IPS DF 4.7 (cell line): ENCODE data around the gene NAXE.
"Not testable (repeated sequence)": the region's sequence is repeated elsewhere in the genome, so short reads cannot be mapped to it uniquely, and the experiment has no call there.

Experiments used
- DNase-seq: peaks from one replicate; pipeline ENCODE4 v3.0.0-alpha.2; 2013; ENCODE audit warnings: low spot score; ENCODE audit errors: extremely low read depth

NAXE gene

DNA sequence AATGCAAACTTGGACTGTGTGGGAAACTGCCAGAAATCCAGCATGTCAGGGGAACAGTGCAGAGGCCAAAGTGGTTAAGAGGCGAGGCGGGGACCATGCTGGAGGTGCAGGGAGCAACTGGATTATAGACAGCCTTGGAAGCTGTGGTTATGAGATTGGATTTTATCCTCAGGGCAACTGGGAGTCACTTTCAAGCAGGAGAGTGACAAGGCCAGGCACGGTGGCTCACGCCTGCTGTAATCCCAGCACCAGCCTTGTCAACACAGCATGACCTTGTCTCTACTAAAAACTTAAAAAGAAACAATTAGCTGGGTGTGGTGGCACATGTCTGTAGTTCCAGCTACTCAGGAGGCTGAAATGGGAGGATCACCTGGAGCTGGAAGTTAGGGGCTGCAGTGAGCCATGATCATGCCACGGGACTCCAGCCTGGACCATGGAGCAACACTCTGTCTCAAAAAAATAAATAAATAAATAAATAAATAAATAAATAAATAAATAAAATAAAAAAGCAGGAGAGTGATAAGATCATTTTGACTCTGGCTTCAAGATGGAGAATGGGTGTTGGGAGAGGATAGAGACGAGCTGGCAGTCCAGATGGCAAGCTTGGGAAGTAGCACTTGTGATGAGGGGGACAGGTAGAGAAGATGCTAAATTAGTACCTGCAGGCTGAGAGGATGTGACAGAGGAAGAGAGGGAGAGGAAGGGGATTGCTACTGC lies 31.2 kb downstream of the NAXE start:
- DNase-seq = no peak

DNA sequence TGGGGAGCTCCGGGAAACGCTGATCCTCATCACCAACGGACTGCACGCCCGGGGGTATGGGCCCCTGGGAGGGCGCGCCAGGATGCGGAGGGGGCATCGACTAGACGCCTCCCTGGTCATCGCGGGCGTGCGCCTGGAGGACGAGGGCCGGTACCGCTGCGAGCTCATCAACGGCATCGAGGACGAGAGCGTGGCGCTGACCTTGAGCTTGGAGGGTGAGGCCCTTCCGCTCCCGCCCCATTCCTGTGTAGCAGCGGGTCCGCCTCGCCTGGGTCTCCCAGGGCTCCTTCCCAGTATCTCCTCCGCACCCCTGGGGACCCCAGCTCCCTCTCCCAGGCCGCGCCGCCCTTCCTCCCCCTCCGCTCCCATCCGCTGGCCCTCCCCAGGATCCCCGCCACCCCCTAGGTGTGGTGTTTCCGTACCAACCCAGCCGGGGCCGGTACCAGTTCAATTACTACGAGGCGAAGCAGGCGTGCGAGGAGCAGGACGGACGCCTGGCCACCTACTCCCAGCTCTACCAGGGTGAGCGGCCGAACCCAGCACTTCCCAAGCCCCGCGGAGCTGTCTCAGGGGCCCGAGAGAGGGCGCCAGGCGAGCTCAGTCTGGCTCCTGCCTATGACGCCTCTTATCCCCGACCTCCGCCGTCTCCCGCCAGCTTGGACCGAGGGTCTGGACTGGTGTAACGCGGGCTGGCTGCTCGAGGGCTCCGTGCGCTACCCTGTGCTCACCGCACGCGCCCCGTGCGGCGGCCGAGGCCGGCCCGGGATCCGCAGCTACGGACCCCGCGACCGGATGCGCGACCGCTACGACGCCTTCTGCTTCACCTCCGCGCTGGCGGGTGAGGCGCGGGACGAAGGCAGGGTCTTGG lies 32.6 kb downstream of the NAXE start:
- no peak for DNase-seq

DNA sequence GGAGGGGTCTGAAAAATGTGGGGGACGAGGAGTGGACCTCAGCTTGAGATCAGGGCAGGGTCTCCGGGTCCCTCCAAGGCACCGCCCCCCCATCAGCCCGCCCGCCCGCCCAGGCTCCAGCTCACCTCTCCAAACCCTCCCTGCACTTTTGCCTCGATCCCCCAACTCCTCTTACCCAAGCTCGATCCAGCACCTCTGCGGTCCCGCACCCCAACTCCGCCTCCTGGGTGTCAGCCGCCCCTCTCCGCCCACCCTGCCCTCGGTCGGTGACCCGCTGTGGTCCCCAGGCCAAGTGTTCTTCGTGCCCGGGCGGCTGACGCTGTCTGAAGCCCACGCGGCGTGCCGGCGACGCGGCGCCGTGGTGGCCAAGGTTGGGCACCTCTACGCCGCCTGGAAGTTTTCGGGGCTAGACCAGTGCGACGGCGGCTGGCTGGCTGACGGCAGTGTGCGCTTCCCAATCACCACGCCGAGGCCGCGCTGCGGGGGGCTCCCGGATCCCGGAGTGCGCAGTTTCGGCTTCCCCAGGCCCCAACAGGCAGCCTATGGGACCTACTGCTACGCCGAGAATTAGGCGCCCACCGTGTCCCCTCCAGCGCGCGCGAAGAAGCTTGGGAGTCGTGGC lies 33.3 kb downstream of the NAXE start:
- no peak for DNase-seq

DNA sequence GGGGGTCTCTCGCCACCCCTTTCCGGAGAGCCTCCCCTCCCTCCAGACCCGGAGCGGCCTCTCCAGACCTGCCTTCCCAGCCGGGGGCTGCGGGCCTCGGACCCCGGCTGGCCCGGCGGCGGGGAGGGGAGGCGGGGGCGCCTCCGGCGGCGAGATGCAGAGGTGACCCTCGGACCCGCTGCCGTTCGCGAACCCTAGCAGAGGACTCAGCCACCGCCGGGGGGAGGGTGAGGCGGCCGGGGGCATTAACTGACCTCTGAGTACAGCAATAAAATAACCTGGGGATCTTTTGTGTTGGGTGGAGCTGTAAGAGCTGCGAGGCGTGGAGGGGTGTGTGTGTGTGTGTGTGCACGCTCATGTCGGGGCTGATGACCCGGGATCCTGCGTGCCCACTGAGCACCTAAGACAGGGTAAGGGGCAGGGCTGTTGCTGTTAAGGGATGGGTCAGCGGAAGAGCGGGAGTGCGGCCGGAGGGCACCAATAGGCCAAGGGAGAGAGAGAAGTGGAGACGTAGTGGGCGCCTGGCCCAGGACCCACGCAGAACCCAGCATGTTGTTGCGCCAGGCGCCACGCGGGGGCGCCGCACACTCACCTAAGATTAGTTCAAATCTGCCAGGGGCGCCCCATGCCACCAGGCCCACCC lies 34.0 kb downstream of the NAXE start:
- DNase-seq = no peak

DNA sequence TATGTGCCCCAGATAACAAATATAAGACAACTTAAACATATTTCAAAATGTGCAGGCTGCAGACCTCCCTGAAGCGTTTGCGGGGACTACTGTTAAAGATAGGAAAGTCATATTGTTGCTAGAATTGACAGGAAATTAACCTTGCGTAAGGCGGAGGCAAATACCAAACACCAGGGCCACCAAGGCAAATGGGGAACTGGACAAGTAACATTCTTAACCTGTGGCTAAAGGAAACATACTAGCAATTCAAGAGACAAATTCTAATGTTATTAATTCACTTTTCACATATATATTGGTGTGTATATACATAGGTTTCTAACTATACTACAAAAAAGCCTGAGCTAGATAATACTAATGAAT lies 34.5 kb downstream of the NAXE start:
- no peak for DNase-seq

DNA sequence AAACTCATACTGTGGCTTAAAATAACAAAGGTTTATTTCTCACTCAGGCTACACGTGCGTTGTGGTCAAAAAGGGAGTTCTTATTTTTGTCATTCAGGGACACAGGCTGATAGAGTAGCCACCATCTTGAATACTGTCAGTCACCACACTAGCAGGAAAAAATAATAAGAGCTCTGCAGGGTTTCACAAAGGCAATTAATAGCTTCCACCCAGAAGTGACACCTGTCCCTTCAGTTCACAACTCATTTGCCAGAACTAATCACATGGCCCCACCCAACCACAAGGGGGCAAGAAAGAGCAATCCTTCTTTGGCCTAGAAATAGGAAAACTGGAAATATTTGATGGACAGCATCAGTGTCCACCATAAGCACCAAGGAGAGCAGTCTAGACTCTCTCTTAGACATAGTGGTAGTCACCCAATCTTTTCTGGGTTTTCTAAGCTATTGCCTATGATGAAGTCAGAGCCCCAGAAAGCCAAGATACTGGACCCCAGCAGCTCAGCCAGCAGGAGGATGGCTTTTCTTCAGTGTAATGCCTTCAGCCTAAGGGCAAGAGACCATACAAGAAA lies 35.8 kb downstream of the NAXE start:
- DNase-seq = no peak

DNA sequence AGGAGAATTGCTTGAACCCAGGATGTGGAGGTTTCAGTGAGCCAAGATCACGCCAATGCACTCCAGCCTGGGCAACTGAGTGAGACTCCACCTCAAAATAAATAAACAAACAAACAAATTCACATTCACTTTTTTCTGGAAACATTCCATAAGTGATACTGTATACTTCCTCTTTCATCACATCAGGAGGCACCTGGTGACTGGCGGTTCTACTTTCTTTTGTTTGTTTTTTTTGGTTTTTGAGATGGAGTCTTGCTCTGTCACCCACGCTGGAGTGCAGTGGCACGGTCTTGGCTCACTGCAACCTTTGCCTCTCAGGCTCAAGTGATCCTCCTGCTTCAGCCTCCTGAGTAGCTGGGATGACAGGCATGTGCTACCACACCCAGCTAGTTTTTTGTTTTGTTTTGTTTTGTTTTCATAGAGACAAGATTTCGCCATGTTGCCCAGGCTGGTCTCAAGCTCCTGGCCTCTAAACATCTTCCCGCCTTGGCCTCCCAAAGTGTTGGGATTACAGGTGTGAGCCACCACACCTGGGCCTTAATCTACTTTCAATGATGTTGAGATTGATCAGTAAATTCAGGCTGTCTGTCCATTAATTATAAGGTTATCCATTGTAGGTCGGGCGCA lies 38.4 kb downstream of the NAXE start:
- no peak for DNase-seq

DNA sequence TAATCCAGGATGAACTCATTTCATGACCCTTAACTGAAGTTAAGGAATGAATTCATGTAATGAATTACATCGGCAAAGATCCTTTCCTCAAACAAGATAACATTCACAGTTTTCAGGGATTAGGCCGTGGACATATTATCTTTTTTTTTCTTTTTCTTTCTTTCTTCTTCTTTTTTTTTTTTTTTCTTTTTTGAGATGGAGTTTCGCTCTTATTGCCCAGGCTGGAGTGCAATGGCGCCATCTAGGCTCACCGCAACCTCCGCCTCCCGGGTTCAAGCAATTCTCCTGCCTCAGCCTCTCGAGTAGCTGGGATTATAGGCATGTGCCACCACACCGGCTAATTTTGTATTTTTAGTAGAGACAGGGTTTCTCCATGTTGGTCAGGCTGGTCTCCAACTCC lies 39.6 kb downstream of the NAXE start:
- DNase-seq = not testable (repeated sequence)

DNA sequence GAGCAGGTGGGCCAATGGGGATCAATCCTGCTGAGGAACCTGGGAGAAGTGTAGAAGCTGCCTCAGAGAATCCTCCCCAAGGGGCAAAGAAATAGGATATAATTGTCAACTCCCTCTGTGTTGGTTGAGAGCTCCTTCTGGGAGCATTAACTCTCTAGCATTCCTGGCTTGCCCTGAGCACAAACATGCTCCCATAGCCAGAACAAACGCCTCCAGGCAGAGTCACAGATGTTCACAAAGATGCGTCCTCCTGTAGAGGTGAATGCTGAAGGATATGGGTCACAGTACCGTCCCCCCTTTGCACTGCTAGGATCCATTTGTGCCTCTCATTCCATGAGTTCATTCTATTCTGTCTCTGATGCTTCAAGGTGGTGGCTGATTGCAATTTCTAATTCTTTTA lies 40.8 kb downstream of the NAXE start:
- DNase-seq = no peak

DNA sequence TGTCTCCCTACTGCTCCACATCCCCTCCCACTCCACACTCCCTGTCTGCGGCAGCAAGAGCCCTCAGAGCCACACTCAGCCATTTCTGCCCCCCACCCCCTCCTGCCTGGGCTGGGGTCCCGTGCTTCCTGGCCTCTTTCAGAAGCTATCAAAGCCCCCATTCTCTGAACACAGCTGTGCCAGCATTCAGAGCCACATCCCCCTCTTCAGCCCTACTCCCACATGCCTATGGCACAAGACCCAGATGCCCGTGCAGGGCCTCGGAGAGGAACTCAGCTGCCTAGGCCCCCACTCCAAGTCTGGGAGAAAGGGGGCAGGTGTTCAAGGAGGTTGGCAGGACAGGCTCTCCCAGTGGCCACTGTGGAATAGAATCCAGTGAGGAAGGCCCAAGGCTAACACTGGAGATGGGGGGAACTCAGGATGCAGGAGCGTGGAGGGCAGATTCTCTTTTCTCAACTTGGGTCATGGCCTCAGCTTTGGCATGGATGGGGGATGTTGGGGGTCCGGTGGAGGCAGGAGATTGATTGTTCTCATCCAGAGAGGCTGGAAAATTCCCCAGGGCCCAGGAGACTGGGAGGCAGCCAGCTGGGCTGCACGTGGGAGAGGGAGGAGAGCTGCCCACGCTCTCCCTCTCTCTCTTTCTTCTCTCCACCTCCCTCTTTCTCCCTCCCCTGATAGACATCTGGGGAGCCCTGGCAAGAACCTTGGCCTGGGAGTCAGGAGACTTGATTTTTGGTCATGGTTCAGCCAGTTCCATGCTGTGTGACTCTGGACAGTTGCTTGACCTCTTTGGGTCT lies 46.8 kb downstream of the NAXE start:
- DNase-seq = no peak

DNA sequence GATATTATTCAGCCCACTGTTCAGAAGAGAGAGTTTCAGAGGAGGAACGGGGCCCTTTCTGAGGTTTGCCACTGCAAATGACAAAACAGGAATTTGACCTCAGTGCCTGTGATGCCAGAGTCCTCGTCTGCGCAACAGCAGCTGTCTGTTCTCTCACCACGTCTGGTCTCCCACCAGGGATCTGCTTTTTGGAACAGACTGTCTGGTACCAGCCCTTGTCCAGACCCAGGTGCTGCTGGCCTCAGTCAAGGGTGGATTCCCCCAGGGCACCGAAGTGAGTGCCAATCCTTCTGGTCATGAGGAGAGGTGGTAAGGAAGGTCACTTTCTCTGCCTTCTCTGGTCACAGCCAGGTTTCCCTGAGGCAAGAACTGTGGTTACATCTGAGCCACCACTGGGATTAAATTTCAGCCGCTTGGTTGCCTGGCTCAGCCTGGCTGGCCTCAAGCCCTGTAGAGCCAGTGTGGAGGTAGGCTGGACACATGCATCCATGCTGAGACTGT lies 48.1 kb downstream of the NAXE start:
- DNase-seq = no peak

DNA sequence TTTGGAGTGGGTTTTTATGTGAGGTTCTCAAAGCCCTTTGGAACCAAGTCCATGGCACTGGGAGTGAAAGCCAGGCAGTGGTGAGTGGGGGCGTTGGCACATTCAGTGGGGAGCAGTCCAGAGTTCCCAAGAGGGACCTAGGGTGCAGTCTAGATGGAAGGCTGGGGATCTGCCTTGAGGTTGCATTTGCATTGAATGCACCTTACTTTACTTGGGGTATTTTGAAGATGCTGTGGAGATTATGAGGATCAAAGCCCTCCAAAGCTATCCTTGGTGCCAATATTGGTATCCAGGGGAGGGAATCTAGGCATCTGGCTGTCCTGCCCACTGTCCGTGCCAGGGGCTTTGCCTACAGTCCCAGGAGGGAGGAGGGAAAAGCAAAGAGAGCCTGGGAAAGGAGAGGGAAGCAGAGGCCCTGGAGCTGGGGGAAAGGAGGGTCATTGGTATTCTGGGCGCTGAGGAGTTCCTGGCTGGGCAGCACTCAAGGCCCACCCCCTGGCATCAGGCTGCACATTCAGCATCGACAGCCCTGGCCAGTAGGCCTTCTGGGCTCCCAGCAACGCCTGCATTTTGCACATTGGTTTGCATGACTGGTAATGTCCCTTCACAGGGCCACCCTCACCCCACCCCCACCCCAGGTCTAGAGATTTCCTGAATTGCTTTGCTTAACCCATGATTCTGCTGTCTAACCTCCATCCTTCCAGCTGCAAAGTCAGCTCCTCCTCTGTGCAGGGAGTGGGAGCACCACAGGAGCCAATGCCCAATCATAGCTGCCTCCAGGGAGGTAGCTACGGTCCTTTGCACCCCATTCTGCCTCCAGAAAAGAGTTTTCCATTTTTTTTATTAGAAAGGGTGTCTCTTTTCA lies 49.5 kb downstream of the NAXE start:
- no peak for DNase-seq

DNA sequence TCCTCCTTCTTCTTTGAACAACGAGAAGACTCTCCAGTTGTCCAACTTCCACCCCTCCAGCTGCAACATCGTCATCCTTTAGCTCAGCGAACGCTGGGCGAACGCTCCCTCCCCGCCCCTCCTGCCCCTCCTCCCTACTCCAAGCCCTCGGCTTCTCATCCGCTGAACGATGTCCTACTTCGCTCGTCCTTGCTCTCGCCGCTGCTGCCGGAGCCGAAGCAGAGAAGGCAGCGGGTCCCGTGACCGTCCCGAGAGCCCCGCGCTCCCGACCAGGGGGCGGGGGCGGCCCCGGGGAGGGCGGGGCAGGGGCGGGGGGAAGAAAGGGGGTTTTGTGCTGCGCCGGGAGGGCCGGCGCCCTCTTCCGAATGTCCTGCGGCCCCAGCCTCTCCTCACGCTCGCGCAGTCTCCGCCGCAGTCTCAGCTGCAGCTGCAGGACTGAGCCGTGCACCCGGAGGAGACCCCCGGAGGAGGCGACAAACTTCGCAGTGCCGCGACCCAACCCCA lies 50.2 kb downstream of the NAXE start, which contains the start of gene BCAN:
Gene BCAN (plus strand): TSS at position 357 of the 504 bp plus-strand sequence. CDS start 3,938 bp downstream, outside the sequence.
- no peak for DNase-seq

DNA sequence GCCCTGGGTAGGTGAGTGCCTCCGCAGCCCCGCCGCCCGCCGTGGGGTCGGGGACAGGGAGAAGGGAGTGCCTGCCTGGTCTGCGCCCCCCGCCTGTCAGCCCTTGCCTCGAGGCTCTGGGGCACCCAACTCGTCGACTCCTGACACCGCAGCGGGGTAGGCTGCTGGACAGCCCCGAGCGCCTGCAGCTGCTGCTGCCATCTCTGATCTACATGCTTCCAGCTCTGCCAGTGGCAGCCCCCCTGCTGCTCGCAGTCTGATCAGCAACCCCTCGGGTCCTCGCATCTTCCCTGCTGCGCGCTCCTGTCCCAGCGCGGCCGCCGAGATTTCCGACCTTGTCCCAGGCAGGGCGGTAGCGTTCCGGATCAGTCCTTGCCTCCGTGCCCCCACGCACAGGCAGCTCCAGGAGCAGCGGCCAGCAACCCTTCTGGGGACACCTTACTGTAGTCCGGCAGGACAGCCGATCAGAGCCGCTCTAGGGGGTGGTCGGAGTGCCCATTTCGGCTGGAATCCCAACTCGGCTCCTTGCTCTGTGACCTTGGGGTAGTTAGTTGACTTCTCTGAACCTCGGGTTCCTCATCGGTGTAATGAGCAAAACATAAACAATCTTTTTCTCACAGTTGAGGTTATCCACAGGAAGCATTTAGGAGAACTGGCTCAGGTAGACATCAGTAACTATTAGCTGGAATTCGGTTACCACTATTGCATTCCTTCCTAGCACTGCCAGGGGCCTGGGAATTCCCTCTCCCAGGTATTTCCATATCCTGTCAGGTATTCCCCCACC lies 50.9 kb downstream of the NAXE start:
- DNase-seq = no peak

DNA sequence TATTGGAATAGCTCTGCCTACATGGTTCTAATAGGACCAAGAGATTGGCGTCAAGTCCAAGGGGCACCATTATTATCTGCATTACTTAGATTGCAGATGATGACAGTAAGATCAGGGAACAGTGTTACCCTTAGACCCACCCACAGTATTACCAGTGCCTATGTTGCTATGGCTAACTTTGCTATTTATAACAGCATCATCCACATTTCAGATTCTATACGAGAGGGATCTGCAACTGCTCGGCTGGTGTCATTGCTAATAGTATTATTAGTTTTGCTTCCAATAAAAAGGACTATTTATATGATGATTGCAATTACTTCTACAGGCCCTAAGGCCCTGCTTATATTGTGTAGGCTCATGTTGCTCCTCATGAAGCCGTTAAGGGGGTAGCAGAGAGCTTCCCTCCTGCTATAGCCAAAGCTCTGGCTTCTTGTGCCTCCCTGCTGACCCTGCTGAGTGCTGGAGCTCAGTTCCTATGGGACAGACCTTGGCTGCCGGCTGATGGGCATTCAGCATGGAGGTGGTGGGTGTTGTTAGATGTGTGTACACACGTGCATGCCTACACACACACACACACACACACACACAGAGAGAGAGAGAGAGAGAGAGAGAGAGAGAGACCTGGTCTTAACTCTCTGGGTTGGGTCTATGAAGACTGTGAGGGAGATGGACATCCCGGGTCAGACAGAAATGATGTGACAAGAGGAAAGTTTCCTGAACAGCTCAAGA lies 51.6 kb downstream of the NAXE start:
- DNase-seq = no peak

DNA sequence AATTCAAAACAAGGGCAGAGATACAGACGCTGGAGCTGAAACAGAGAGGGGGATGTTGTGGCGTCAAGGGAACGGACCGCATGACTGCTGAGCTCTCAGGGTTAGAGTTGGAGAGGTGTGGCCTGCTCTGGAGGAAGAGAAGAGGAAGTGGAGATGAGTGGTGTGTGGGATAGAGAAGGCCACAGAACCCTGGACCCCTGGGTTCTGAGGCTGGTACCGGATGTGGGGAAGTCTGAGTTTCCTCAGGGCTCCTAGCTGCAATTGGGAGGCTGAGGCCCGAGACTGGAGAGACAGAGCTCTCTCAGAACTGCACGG lies 52.2 kb downstream of the NAXE start:
- DNase-seq = no peak
